ENCODE measurements around the gene EFCC1. TPM values are rescaled to one million over a fixed set of nuclear protein-coding genes. Genes with fewer than 3 reads are reported as not detected.

EFCC1 gene
- total and polyA plus RNA-seq, 2 donors from 2014 or later, result 2.4 to 3.7 TPM

DNA sequence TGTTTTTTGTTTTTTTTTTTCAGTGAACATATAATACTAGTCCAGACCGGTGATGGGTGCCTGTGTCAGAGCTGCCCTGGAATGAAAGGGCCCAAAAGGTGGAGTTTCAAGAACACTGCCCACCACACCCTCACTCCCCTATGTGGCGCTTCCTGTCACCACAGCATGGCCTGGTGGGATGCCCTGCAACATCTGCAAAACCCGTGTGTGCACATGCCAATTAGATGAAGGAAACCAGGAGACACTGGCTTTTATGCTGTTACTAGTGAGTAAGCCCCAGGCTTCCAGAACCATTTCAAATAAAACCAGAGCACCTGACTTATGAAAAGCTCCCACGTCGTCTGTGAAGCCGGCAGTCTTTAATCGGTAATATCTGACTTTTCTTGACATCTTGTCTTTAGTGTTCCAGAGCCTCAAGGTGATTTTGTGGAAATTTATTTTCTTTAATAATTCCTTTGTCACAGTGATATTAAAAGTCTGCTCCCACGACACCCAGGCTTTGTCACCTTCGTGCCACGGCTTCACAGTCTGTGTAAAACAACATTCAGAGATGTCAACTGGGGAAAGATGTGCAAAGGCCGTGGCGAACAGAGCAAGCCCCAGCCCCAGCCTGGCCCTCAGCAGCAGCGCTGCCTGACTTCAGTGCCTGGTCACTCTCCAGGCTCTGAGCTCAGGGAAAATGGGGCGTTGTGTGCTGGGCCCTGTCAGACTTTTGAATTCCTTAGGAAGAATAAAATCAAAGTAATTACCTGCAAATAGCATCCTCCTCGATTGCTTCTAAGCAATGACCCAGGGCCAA is 13.6 kb upstream of the EFCC1 start:
- DNase-seq (no peak), FAIRE-seq (no peak)
- no peak overlapping the region for H3K9ac ChIP-seq (ENCODE audit: low read length in 3 of 3)
- H3K9me3 ChIP-seq (ENCODE audit: control insufficient read depth in 2 of 3, insufficient read depth in 1 of 3, low read length in 3 of 3), result no peaks in the 10 kb centered on the region
- no peaks in the 10 kb centered on the region for H3K27me3 ChIP-seq (ENCODE audit: control insufficient read depth, insufficient read depth, low read length)
- TF ChIP-seq, protein P1, sequence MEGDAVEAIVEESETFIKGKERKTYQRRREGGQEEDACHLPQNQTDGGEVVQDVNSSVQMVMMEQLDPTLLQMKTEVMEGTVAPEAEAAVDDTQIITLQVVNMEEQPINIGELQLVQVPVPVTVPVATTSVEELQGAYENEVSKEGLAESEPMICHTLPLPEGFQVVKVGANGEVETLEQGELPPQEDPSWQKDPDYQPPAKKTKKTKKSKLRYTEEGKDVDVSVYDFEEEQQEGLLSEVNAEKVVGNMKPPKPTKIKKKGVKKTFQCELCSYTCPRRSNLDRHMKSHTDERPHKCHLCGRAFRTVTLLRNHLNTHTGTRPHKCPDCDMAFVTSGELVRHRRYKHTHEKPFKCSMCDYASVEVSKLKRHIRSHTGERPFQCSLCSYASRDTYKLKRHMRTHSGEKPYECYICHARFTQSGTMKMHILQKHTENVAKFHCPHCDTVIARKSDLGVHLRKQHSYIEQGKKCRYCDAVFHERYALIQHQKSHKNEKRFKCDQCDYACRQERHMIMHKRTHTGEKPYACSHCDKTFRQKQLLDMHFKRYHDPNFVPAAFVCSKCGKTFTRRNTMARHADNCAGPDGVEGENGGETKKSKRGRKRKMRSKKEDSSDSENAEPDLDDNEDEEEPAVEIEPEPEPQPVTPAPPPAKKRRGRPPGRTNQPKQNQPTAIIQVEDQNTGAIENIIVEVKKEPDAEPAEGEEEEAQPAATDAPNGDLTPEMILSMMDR (IDR thresholded peaks at IDR 0.05; ENCODE audit: borderline replicate concordance, extremely low read depth, insufficient read depth), result no peak
- H3K27ac ChIP-seq (ENCODE audit: low read depth in 2 of 2, low read length in 2 of 2), result no peak overlapping the region
- H3K4me1 ChIP-seq (ENCODE audit: control insufficient read depth in 2 of 3, insufficient read depth in 2 of 3, low read depth in 1 of 3, low read length in 3 of 3), result no peaks in the 10 kb centered on the region
- intact Hi-C loops (cut with DNase I), result no loop called here
- H3K4me3 ChIP-seq (ENCODE audit: low read length in 3 of 3), result no peak overlapping the region
- H3K36me3 ChIP-seq (ENCODE audit: control insufficient read depth in 2 of 3, insufficient read depth in 3 of 3, low read length in 3 of 3), result no peaks in the 10 kb centered on the region

- peaks cover 0 to 3% (median 1%) of the 10 kb centered on the region in 3 donors for H3K4me1 ChIP-seq (ENCODE audit: control insufficient read depth in 2 of 3, insufficient read depth in 2 of 3, low read depth in 1 of 3, low read length in 3 of 3)
- H3K27me3 ChIP-seq (ENCODE audit: control insufficient read depth, insufficient read depth, low read length), result no peaks in the 10 kb centered on the region
- intact Hi-C loops (cut with DNase I), result no loop called here
- H3K9me3 ChIP-seq (ENCODE audit: control insufficient read depth in 2 of 3, insufficient read depth in 1 of 3, low read length in 3 of 3), result no peaks in the 10 kb centered on the region
- H3K4me3 ChIP-seq (ENCODE audit: low read length in 3 of 3), result no peak overlapping the region
- H3K27ac ChIP-seq (ENCODE audit: low read depth in 2 of 2, low read length in 2 of 2), result no peak overlapping the region
- TF ChIP-seq, protein P1 (IDR thresholded peaks at IDR 0.05; ENCODE audit: borderline replicate concordance, extremely low read depth, insufficient read depth), result no peak
- H3K9ac ChIP-seq (ENCODE audit: low read length in 3 of 3), result no peak overlapping the region
- DNase-seq (no peak), FAIRE-seq (no peak)
- H3K36me3 ChIP-seq (ENCODE audit: control insufficient read depth in 2 of 3, insufficient read depth in 3 of 3, low read length in 3 of 3), result no peaks in the 10 kb centered on the region
Measured at GRCh38 chr3:128988286-128988685, 12.8 kb upstream of the EFCC1 start.

GRCh38 chr3:128991355-128991895 is 9.7 kb upstream of the EFCC1 start:
- DNase-seq (no peak), FAIRE-seq (no peak)
- peaks cover 0 to 9% (median 3%) of the 10 kb centered on the region in 3 donors for H3K4me1 ChIP-seq (ENCODE audit: control insufficient read depth in 2 of 3, insufficient read depth in 2 of 3, low read depth in 1 of 3, low read length in 3 of 3)
- no peaks in the 10 kb centered on the region for H3K36me3 ChIP-seq (ENCODE audit: control insufficient read depth in 2 of 3, insufficient read depth in 3 of 3, low read length in 3 of 3)
- no peak overlapping the region for H3K27ac ChIP-seq (ENCODE audit: low read depth in 2 of 2, low read length in 2 of 2)
- no peaks in the 10 kb centered on the region for H3K27me3 ChIP-seq (ENCODE audit: control insufficient read depth, insufficient read depth, low read length)
- no peaks in the 10 kb centered on the region for H3K9me3 ChIP-seq (ENCODE audit: control insufficient read depth in 2 of 3, insufficient read depth in 1 of 3, low read length in 3 of 3)
- H3K9ac ChIP-seq (ENCODE audit: low read length in 3 of 3), result no peak overlapping the region
- TF ChIP-seq, protein P1 (IDR thresholded peaks at IDR 0.05; ENCODE audit: borderline replicate concordance, extremely low read depth, insufficient read depth), result no peak
- H3K4me3 ChIP-seq (ENCODE audit: low read length in 3 of 3), result no peak overlapping the region
- intact Hi-C loops (cut with DNase I), result no loop called here
